ENCODE results near the gene HOGA1. TPM values are rescaled to one million over a fixed set of nuclear protein-coding genes. Genes with fewer than 3 reads are reported as not detected.

The HOGA1 gene
- polyA plus RNA-seq, 1 of the 3 experiments (the other 2 are of a cell fraction): 2.9 TPM

DNA sequence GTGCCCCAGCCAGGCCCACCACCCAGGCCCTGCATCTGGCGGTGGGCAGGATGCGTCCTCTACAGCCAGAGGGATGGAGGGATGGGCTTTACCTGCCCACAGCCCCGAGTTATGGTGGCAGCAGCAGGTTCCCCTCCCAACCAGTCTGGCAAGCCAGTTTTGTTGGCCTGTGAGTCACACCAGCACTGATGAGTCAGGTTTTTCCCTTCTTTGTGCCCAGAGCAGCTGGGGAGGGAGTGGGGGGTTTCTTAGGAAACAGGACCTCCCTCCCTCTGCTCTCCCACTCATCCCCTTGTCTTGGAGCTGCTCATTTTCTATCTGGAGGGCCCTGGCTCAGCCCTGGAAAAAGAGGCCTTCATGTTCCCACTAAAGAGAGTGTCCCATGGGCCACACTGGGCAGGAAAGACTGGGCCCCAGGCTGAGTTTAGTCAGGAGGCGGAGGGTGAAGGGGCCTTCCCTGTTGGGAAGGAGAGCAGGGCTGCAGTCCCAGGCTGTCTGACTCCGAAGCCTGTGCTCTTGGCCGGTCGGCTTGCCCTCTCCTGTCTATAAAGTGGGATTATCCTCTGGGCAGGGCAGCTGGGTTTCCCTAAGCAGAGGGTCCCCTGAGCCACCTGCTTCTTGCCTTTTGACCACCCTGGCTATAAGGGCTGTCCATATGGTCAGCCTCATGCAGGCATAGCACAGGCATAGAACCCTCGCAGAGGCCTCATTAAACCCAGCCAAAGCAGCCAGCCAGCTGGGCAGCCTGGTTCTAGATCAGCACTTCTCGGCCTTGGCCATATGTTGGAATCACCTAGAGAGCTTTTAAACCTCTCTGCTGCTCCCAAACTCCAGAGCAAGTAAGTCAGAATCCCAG lies 41.8 kb upstream of the HOGA1 start (continued):
- TF ChIP-seq YY1 (IDR thresholded peaks at IDR 0.05; ENCODE audit: low read depth): peak; percentile 41; the same call in 1 of the 2 replicates
- TF ChIP-seq, protein P1, sequence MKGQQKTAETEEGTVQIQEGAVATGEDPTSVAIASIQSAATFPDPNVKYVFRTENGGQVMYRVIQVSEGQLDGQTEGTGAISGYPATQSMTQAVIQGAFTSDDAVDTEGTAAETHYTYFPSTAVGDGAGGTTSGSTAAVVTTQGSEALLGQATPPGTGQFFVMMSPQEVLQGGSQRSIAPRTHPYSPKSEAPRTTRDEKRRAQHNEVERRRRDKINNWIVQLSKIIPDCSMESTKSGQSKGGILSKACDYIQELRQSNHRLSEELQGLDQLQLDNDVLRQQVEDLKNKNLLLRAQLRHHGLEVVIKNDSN (IDR thresholded peaks at IDR 0.05; ENCODE audit: borderline replicate concordance, low read depth): no peak
- 0 out of 2 replicates have a peak, but pooled peaks have one; percentile 46 for TF ChIP-seq REST (IDR thresholded peaks at IDR 0.05; ENCODE audit: low read depth, low read length)
- TF ChIP-seq NRF1 (IDR thresholded peaks at IDR 0.05; ENCODE audit: low read depth, low read length): no peak
- TF ChIP-seq POLR2AphosphoS5 (IDR thresholded peaks at IDR 0.05; ENCODE audit: low read depth, low read length): peak; percentile 64; the same call in 1 of the 2 replicates
- peak in 1 of 2 experiments; percentile 73; a peak in 1 of 4 replicates for TF ChIP-seq EP300 (IDR thresholded peaks at IDR 0.05; ENCODE audit: borderline replicate concordance in 1 of 2, low read depth in 1 of 2, low read length in 1 of 2)

DNA sequence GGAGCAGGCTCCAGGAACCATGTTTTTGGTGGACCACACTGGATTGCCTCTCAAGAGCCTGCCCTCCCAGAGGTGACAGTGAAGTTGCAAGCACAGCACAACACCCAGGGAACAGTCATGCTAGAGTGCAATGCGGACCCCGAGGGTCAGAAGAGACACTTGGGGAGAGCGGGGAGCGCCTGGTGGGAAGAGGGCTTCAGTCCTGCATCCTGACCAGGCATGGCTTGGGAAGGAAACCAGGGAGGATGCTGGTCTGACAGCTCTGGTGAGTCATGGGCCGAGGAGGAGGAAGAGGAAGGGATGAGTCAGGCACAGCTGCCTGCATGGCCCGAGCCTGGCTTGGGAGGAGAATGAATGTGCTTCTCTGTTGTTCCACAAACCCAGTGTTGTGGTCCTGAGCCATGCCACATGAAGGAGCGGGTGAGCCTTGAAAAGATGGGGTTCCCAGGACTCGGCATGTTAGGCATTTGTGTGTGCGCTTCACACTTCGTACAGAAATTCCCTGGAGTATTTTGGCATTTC lies 41.1 kb upstream of the HOGA1 start:
- H3K4me1 ChIP-seq (ENCODE audit: control insufficient read depth in 1 of 2, insufficient read depth in 2 of 2, low read depth in 1 of 2, low read length in 1 of 2): peaks cover 19 to 56% of the 10 kb centered on the region in 2 experiments; a peak in 3 of 4 replicates

More for the DNA sequence above, 41.1 kb upstream of the HOGA1 start:
- ChIA-PET POLR2A (no interaction called here), CTCF (interaction anchor here (8.6 kb wide), 1 partner anchor 9 kb away, joined by 61 read pairs; no protein-coding TSS in a partner anchor)
- peak overlapping the region; percentile 77 to 100 for H3K27ac ChIP-seq (ENCODE audit: low read depth in 2 of 2, low read length in 1 of 2)
- H3F3A ChIP-seq (replicated peaks; ENCODE audit: insufficient read depth): peaks cover 31% of the 10 kb centered on the region
- H4K20me1 ChIP-seq (ENCODE audit: insufficient read depth): no peaks in the 10 kb centered on the region
- TF ChIP-seq, protein P1 (IDR thresholded peaks at IDR 0.05; ENCODE audit: borderline replicate concordance, low read depth): no peak
- peak; percentile 98 for TF ChIP-seq JUND (IDR thresholded peaks at IDR 0.05)
- peak; percentile 93 for TF ChIP-seq MAX (IDR thresholded peaks at IDR 0.05; ENCODE audit: low read depth)
- TF ChIP-seq PBX3 (IDR thresholded peaks at IDR 0.05): peak; percentile 89
- TF ChIP-seq, protein P2, sequence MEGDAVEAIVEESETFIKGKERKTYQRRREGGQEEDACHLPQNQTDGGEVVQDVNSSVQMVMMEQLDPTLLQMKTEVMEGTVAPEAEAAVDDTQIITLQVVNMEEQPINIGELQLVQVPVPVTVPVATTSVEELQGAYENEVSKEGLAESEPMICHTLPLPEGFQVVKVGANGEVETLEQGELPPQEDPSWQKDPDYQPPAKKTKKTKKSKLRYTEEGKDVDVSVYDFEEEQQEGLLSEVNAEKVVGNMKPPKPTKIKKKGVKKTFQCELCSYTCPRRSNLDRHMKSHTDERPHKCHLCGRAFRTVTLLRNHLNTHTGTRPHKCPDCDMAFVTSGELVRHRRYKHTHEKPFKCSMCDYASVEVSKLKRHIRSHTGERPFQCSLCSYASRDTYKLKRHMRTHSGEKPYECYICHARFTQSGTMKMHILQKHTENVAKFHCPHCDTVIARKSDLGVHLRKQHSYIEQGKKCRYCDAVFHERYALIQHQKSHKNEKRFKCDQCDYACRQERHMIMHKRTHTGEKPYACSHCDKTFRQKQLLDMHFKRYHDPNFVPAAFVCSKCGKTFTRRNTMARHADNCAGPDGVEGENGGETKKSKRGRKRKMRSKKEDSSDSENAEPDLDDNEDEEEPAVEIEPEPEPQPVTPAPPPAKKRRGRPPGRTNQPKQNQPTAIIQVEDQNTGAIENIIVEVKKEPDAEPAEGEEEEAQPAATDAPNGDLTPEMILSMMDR (IDR thresholded peaks at IDR 0.05): no peak
- TF ChIP-seq RXRA (IDR thresholded peaks at IDR 0.05; ENCODE audit: borderline replicate concordance, low read depth): peak; percentile 67; the same call in 1 of the 2 replicates
- TF ChIP-seq FOSL2 (IDR thresholded peaks at IDR 0.05; ENCODE audit: borderline replicate concordance, low read depth): peak; percentile 100
- TF ChIP-seq FOXM1 (IDR thresholded peaks at IDR 0.05; ENCODE audit: low read depth): 0 out of 2 replicates have a peak, but pooled peaks have one; percentile 71
- peak; percentile 95 for TF ChIP-seq TCF12 (IDR thresholded peaks at IDR 0.05)
- TF ChIP-seq EP300 (IDR thresholded peaks at IDR 0.05; ENCODE audit: borderline replicate concordance in 1 of 2, low read depth in 1 of 2, low read length in 1 of 2): peak in 1 of 2 experiments; percentile 90; a peak in 1 of 4 replicates
- TF ChIP-seq TAF1 (IDR thresholded peaks at IDR 0.05; ENCODE audit: borderline replicate concordance, low read depth, low read length): 0 out of 2 replicates have a peak, but pooled peaks have one; percentile 20
- peak; percentile 79 for TF ChIP-seq POLR2AphosphoS5 (IDR thresholded peaks at IDR 0.05; ENCODE audit: low read depth, low read length)
- TF ChIP-seq TEAD4 (IDR thresholded peaks at IDR 0.05; ENCODE audit: borderline replicate concordance, insufficient read depth): no peak; the same call in 1 of the 2 replicates
- peak; percentile 56; the same call in 1 of the 2 replicates for TF ChIP-seq MXI1 (IDR thresholded peaks at IDR 0.05; ENCODE audit: low read depth, low read length)
- TF ChIP-seq SIN3A (IDR thresholded peaks at IDR 0.05; ENCODE audit: borderline replicate concordance, low read depth, low read length): peak; percentile 97
- TF ChIP-seq RAD21 (IDR thresholded peaks at IDR 0.05; ENCODE audit: low read length): no peak
- TF ChIP-seq NFIC (IDR thresholded peaks at IDR 0.05; ENCODE audit: borderline replicate concordance): peak; percentile 67
- peak overlapping the region; percentile 77 for H3K9ac ChIP-seq
- H2AFZ ChIP-seq (ENCODE audit: low read depth): no peak overlapping the region
- H3K4me3 ChIP-seq (ENCODE audit: low read depth in 2 of 2, low read length in 1 of 2): no peak overlapping the region
- DNase-seq: no peak
- 7% methylated on average over 10 of the region's 10 CpGs for WGBS (ENCODE audit: low lambda C conversion rate)
- peak overlapping the region; percentile 77 for H3K4me2 ChIP-seq
- H3K9me2 ChIP-seq: no peaks in the 10 kb centered on the region
- no peaks in the 10 kb centered on the region for H3K9me3 ChIP-seq
- no peaks in the 10 kb centered on the region for H3K27me3 ChIP-seq (ENCODE audit: insufficient read depth)
- H3K79me2 ChIP-seq (ENCODE audit: insufficient read depth): peaks cover 55% of the 10 kb centered on the region
- no peaks in the 10 kb centered on the region for H3K36me3 ChIP-seq (replicated peaks in 1 of 2; ENCODE audit: control insufficient read depth in 1 of 2, insufficient read depth in 2 of 2, low read length in 1 of 2)
